Calu3 (cell line): Measurements from ENCODE around the gene ESR1. TPM values are rescaled to one million over a fixed set of nuclear protein-coding genes. Genes with fewer than 3 reads are reported as not detected.
"Not testable (repeated sequence)": the region's sequence is repeated elsewhere in the genome, so short reads cannot be mapped to it uniquely, and the experiment has no call there.

Experiments
- BruUV-seq: library from RNA; stranded (reverse); fragments of 400-500 nt; replicated peaks from 2 replicates; lab custom pipeline; 2021; lab: Mats Ljungman, UMichigan
- CTCF ChIA-PET: fragments of 300-600 bp; sonication (Branson Sonifier 250); formaldehyde crosslinking; loops from one replicate; lab custom pipeline; 2022; ENCODE audit warnings: antibody characterized with exemption; lab: Charles Lee
- DNase-seq: peaks from one replicate; pipeline ENCODE4 v3.0.0; 2022
- H3K27ac Mint-ChIP-seq: one replicate; pipeline ENCODE4 v1.8.0; 2022; ENCODE audit warnings: mixed read lengths; ENCODE audit not compliant: unreplicated experiment
- H3K27me3 Mint-ChIP-seq: one replicate; pipeline ENCODE4 v1.8.0; 2022; ENCODE audit warnings: mixed read lengths; ENCODE audit not compliant: unreplicated experiment
- H3K36me3 Mint-ChIP-seq: one replicate; pipeline ENCODE4 v1.8.0; 2022; ENCODE audit warnings: mild to moderate bottlenecking, moderate library complexity, mixed read lengths; ENCODE audit not compliant: insufficient read depth, unreplicated experiment
- H3K4me1 Mint-ChIP-seq: one replicate; pipeline ENCODE4 v1.8.0; 2022; ENCODE audit warnings: mild to moderate bottlenecking, low read depth, mixed read lengths; ENCODE audit not compliant: unreplicated experiment
- H3K4me3 Mint-ChIP-seq: one replicate; pipeline ENCODE4 v1.8.0; 2022; ENCODE audit warnings: mild to moderate bottlenecking, low read depth, moderate library complexity, mixed read lengths; ENCODE audit not compliant: unreplicated experiment
- H3K9me3 Mint-ChIP-seq: one replicate; pipeline ENCODE4 v1.8.0; 2022; ENCODE audit warnings: low read depth, mixed read lengths; ENCODE audit not compliant: unreplicated experiment
- CTCF ChIP-seq: fragments of 200-600 bp; IDR thresholded peaks from one replicate; pipeline ENCODE4 v1.8.0; 2022; ENCODE audit warnings: antibody characterized with exemption; ENCODE audit not compliant: unreplicated experiment
- intact Hi-C: fragments of 100-400 bp; cut with micrococcal nuclease; formaldehyde crosslinking; loops from one replicate; pipeline ENCODE4 v1.10.0; 2022; ENCODE audit not compliant: unreplicated experiment
- total RNA-seq: library from RNA; stranded (reverse); gene quantifications from 2 replicates; pipeline ENCODE4 v1.2.3, GENCODE V29; 2022

ESR1 gene
- total RNA-seq, 1 experiment from 2014 or later, result 0.50 TPM

GRCh38 chr6:151963001-151963400 lies 155.5 kb downstream of the ESR1 start:
- H3K27me3 Mint-ChIP-seq, result no peaks in the 10 kb centered on the region
- H3K27ac Mint-ChIP-seq, result no peak overlapping the region
- CTCF ChIA-PET, result no interaction called here
- no peak overlapping the region for H3K4me3 Mint-ChIP-seq
- TF ChIP-seq CTCF, result no peak
- H3K9me3 Mint-ChIP-seq, result peaks cover 8% of the 10 kb centered on the region
- no TSS peak for BruUV-seq
- H3K36me3 Mint-ChIP-seq, result no peaks in the 10 kb centered on the region
- intact Hi-C loops, result loop anchor here (5.0 kb wide), 1 partner anchor 149 kb away; no protein-coding TSS in a partner anchor
- peaks cover 23% of the 10 kb centered on the region for H3K4me1 Mint-ChIP-seq
- DNase-seq, result no peak

GRCh38 chr6:151964412-151964811 lies 156.9 kb downstream of the ESR1 start:
- intact Hi-C loops, result loop anchor here (5.0 kb wide), 1 partner anchor 148 kb away; no protein-coding TSS in a partner anchor

GRCh38 chr6:151974061-151974617 lies 166.7 kb downstream of the ESR1 start:
- BruUV-seq, result no TSS peak
- no peak overlapping the region for H3K4me3 Mint-ChIP-seq
- H3K9me3 Mint-ChIP-seq, result peaks cover 4% of the 10 kb centered on the region
- no peak overlapping the region for H3K27ac Mint-ChIP-seq
- CTCF ChIA-PET, result no interaction called here
- TF ChIP-seq CTCF, result no peak
- intact Hi-C loops, result no loop called here
- no peaks in the 10 kb centered on the region for H3K4me1 Mint-ChIP-seq
- no peaks in the 10 kb centered on the region for H3K27me3 Mint-ChIP-seq
- no peaks in the 10 kb centered on the region for H3K36me3 Mint-ChIP-seq
- no peak for DNase-seq

More at GRCh38 chr6:151964412-151964811, 156.9 kb downstream of the ESR1 start:
- peaks cover 23% of the 10 kb centered on the region for H3K4me1 Mint-ChIP-seq
- CTCF ChIA-PET, DNase-seq, BruUV-seq, H3K4me3 Mint-ChIP-seq, H3K27me3 Mint-ChIP-seq, H3K27ac Mint-ChIP-seq, H3K9me3 Mint-ChIP-seq, H3K36me3 Mint-ChIP-seq: not testable (repeated sequence)

- CTCF ChIA-PET, result no interaction called here
- BruUV-seq, result no TSS peak
Observed at GRCh38 chr6:151975795-151976194, 168.3 kb downstream of the ESR1 start.

GRCh38 chr6:151988199-151988598 lies 180.7 kb downstream of the ESR1 start:
- CTCF ChIA-PET, H3K27ac Mint-ChIP-seq, BruUV-seq, intact Hi-C loops, H3K4me1 Mint-ChIP-seq, H3K9me3 Mint-ChIP-seq, DNase-seq, H3K36me3 Mint-ChIP-seq, H3K4me3 Mint-ChIP-seq, H3K27me3 Mint-ChIP-seq: not testable (repeated sequence)

More at GRCh38 chr6:151975795-151976194, 168.3 kb downstream of the ESR1 start:
- H3K4me3 Mint-ChIP-seq, result no peak overlapping the region
- H3K27ac Mint-ChIP-seq, result no peak overlapping the region
- H3K27me3 Mint-ChIP-seq, result no peaks in the 10 kb centered on the region
- intact Hi-C loops, result no loop called here
- no peaks in the 10 kb centered on the region for H3K36me3 Mint-ChIP-seq
- no peaks in the 10 kb centered on the region for H3K4me1 Mint-ChIP-seq
- TF ChIP-seq CTCF, result no peak
- DNase-seq, result no peak
- H3K9me3 Mint-ChIP-seq, result peaks cover 4% of the 10 kb centered on the region
